Activated CD4-positive, alpha-beta memory T cell treated with anti-CD3 and anti-CD28 coated beads, Interleukin-2, amount 10 ng/mL, durations not matched to agents 7 days and 5 days (primary cell): Measurements from ENCODE around the gene FNDC3B. TPM values are rescaled to one million over a fixed set of nuclear protein-coding genes. Genes with fewer than 3 reads are reported as not detected.

Experiments used
- CTCF ChIA-PET: fragments of 350-600 bp; sonication (Branson Sonifier 250); formaldehyde crosslinking; loops from one replicate; lab custom pipeline; 2021; ENCODE audit warnings: antibody characterized with exemption, inconsistent platforms; lab: Charles Lee
- POLR2A ChIA-PET: fragments of 350-600 bp; sonication (Branson Sonifier 250); formaldehyde crosslinking; loops from one replicate; lab custom pipeline; 2021; ENCODE audit warnings: antibody characterized with exemption; lab: Charles Lee
- DNase-seq: peaks from one replicate; pipeline ENCODE4 v3.0.0-alpha.2; 2020
- H3K27ac Mint-ChIP-seq: one replicate; pipeline ENCODE4 v1.8.0; 2021; ENCODE audit warnings: mild to moderate bottlenecking, mixed read lengths
- H3K27me3 Mint-ChIP-seq: one replicate; pipeline ENCODE4 v1.8.0; 2021; ENCODE audit warnings: mixed read lengths
- H3K36me3 Mint-ChIP-seq: one replicate; pipeline ENCODE4 v1.8.0; 2021; ENCODE audit warnings: low read depth, mixed read lengths
- H3K4me1 Mint-ChIP-seq: one replicate; pipeline ENCODE4 v1.8.0; 2021; ENCODE audit warnings: mixed read lengths
- H3K4me3 Mint-ChIP-seq: one replicate; pipeline ENCODE4 v1.8.0; 2021; ENCODE audit warnings: mild to moderate bottlenecking, mixed read lengths
- H3K9me3 Mint-ChIP-seq: one replicate; pipeline ENCODE4 v1.8.0; 2021; ENCODE audit warnings: mixed read lengths
- total RNA-seq, 2 experiments: library from RNA; stranded (reverse); gene quantifications; one replicate each; pipeline ENCODE4 v1.2.3, GENCODE V29; 2021

The FNDC3B gene
- total RNA-seq, 2 experiments from 2014 or later, result 21.6 to 21.8 TPM

- no peaks in the 10 kb centered on the region for H3K9me3 Mint-ChIP-seq
- no peak overlapping the region for H3K4me3 Mint-ChIP-seq
- no peak overlapping the region for H3K27ac Mint-ChIP-seq
- ChIA-PET CTCF (no interaction called here), POLR2A (no interaction called here)
- no peaks in the 10 kb centered on the region for H3K4me1 Mint-ChIP-seq
- DNase-seq, result no peak
- H3K27me3 Mint-ChIP-seq, result no peaks in the 10 kb centered on the region
- peaks cover 23% of the 10 kb centered on the region for H3K36me3 Mint-ChIP-seq
Observed at GRCh38 chr3:172303181-172303580, 263.8 kb downstream of the FNDC3B start.

GRCh38 chr3:172303941-172304558 lies 264.7 kb downstream of the FNDC3B start:
- ChIA-PET CTCF (no interaction called here), POLR2A (no interaction called here)
- no peak overlapping the region for H3K27ac Mint-ChIP-seq
- H3K9me3 Mint-ChIP-seq, result no peaks in the 10 kb centered on the region
- H3K4me1 Mint-ChIP-seq, result no peaks in the 10 kb centered on the region
- DNase-seq, result no peak
- no peaks in the 10 kb centered on the region for H3K27me3 Mint-ChIP-seq
- peaks cover 25% of the 10 kb centered on the region for H3K36me3 Mint-ChIP-seq
- no peak overlapping the region for H3K4me3 Mint-ChIP-seq

- H3K9me3 Mint-ChIP-seq, result no peaks in the 10 kb centered on the region
- H3K27ac Mint-ChIP-seq, result no peak overlapping the region
- no peaks in the 10 kb centered on the region for H3K4me1 Mint-ChIP-seq
- no peak overlapping the region for H3K4me3 Mint-ChIP-seq
- DNase-seq, result no peak
- CTCF ChIA-PET, result no interaction called here
- H3K27me3 Mint-ChIP-seq, result no peaks in the 10 kb centered on the region
- peaks cover 22% of the 10 kb centered on the region for H3K36me3 Mint-ChIP-seq
- POLR2A ChIA-PET, result no interaction called here
Observed at GRCh38 chr3:172305552-172305951, 266.2 kb downstream of the FNDC3B start.

- no peak for DNase-seq
- no peaks in the 10 kb centered on the region for H3K27me3 Mint-ChIP-seq
- CTCF ChIA-PET, result no interaction called here
- no peaks in the 10 kb centered on the region for H3K4me1 Mint-ChIP-seq
- H3K27ac Mint-ChIP-seq, result no peak overlapping the region
- no peak overlapping the region for H3K4me3 Mint-ChIP-seq
- H3K36me3 Mint-ChIP-seq, result peaks cover 27% of the 10 kb centered on the region
- POLR2A ChIA-PET, result no interaction called here
- no peaks in the 10 kb centered on the region for H3K9me3 Mint-ChIP-seq
Observed at GRCh38 chr3:172305974-172306373, 266.6 kb downstream of the FNDC3B start.

- Mint-ChIP-seq H3K4me1 (no peaks in the 10 kb centered on the region), H3K27me3 (no peaks in the 10 kb centered on the region), H3K9me3 (no peaks in the 10 kb centered on the region), H3K27ac (no peak overlapping the region), H3K4me3 (no peak overlapping the region), H3K36me3 (peaks cover 34% of the 10 kb centered on the region)
- POLR2A ChIA-PET, result no interaction called here
- DNase-seq, result no peak
- CTCF ChIA-PET, result interaction anchor here (0.5 kb wide), 1 partner anchor 587 kb away, joined by 3 read pairs; no protein-coding TSS in a partner anchor
Observed at GRCh38 chr3:172307141-172307560, 267.8 kb downstream of the FNDC3B start.

GRCh38 chr3:172309059-172309458 lies 269.7 kb downstream of the FNDC3B start:
- CTCF ChIA-PET, result no interaction called here
- H3K27me3 Mint-ChIP-seq, result no peaks in the 10 kb centered on the region
- POLR2A ChIA-PET, result no interaction called here
- H3K27ac Mint-ChIP-seq, result no peak overlapping the region
- DNase-seq, result no peak
- no peak overlapping the region for H3K4me3 Mint-ChIP-seq
- H3K9me3 Mint-ChIP-seq, result no peaks in the 10 kb centered on the region
- peaks cover 31% of the 10 kb centered on the region for H3K36me3 Mint-ChIP-seq
- H3K4me1 Mint-ChIP-seq, result peaks cover 2% of the 10 kb centered on the region

GRCh38 chr3:172309741-172310427 lies 270.5 kb downstream of the FNDC3B start:
- H3K4me3 Mint-ChIP-seq, result no peak overlapping the region
- peaks cover 29% of the 10 kb centered on the region for H3K36me3 Mint-ChIP-seq
- no peaks in the 10 kb centered on the region for H3K27me3 Mint-ChIP-seq
- H3K9me3 Mint-ChIP-seq, result no peaks in the 10 kb centered on the region
- ChIA-PET CTCF (interaction anchor here (1.6 kb wide), 1 partner anchor 363 kb away, joined by 4 read pairs; no protein-coding TSS in a partner anchor), POLR2A (no interaction called here)
- DNase-seq, result no peak
- peaks cover 2% of the 10 kb centered on the region for H3K4me1 Mint-ChIP-seq
- no peak overlapping the region for H3K27ac Mint-ChIP-seq

- no peak for DNase-seq
- ChIA-PET CTCF (interaction anchor here (1.6 kb wide), 1 partner anchor 363 kb away, joined by 4 read pairs; no protein-coding TSS in a partner anchor), POLR2A (no interaction called here)
- Mint-ChIP-seq H3K4me3 (no peak overlapping the region), H3K27me3 (no peaks in the 10 kb centered on the region), H3K36me3 (peaks cover 29% of the 10 kb centered on the region), H3K4me1 (peaks cover 2% of the 10 kb centered on the region), H3K27ac (no peak overlapping the region), H3K9me3 (no peaks in the 10 kb centered on the region)
Observed at GRCh38 chr3:172310428-172310760, 271.0 kb downstream of the FNDC3B start.

- Mint-ChIP-seq H3K27ac (no peak overlapping the region), H3K36me3 (peaks cover 29% of the 10 kb centered on the region), H3K9me3 (no peaks in the 10 kb centered on the region), H3K27me3 (no peaks in the 10 kb centered on the region), H3K4me1 (peaks cover 2% of the 10 kb centered on the region), H3K4me3 (no peak overlapping the region)
- ChIA-PET CTCF (interaction anchor here (1.6 kb wide), 1 partner anchor 362 kb away, joined by 4 read pairs; no protein-coding TSS in a partner anchor), POLR2A (no interaction called here)
- no peak for DNase-seq
Observed at GRCh38 chr3:172311217-172311616, 271.8 kb downstream of the FNDC3B start.

GRCh38 chr3:172312001-172312400 lies 272.6 kb downstream of the FNDC3B start:
- POLR2A ChIA-PET, result no interaction called here
- CTCF ChIA-PET, result no interaction called here
- DNase-seq, result no peak
- no peak overlapping the region for H3K27ac Mint-ChIP-seq
- no peaks in the 10 kb centered on the region for H3K27me3 Mint-ChIP-seq
- peaks cover 29% of the 10 kb centered on the region for H3K36me3 Mint-ChIP-seq
- H3K4me3 Mint-ChIP-seq, result no peak overlapping the region
- H3K4me1 Mint-ChIP-seq, result peaks cover 2% of the 10 kb centered on the region
- H3K9me3 Mint-ChIP-seq, result no peaks in the 10 kb centered on the region

- CTCF ChIA-PET, result interaction anchor here (1.1 kb wide), 1 partner anchor 20 kb away, joined by 4 read pairs; no protein-coding TSS in a partner anchor
- no peak overlapping the region for H3K4me3 Mint-ChIP-seq
- no peaks in the 10 kb centered on the region for H3K9me3 Mint-ChIP-seq
- POLR2A ChIA-PET, result no interaction called here
- no peaks in the 10 kb centered on the region for H3K27me3 Mint-ChIP-seq
- peaks cover 23% of the 10 kb centered on the region for H3K36me3 Mint-ChIP-seq
- DNase-seq, result no peak
- no peak overlapping the region for H3K27ac Mint-ChIP-seq
- H3K4me1 Mint-ChIP-seq, result peaks cover 3% of the 10 kb centered on the region
Observed at GRCh38 chr3:172312711-172313110, 273.3 kb downstream of the FNDC3B start.

- H3K9me3 Mint-ChIP-seq, result no peaks in the 10 kb centered on the region
- no peak overlapping the region for H3K4me3 Mint-ChIP-seq
- H3K27me3 Mint-ChIP-seq, result no peaks in the 10 kb centered on the region
- H3K36me3 Mint-ChIP-seq, result peaks cover 21% of the 10 kb centered on the region
- CTCF ChIA-PET, result interaction anchor here (1.1 kb wide), 1 partner anchor 19 kb away, joined by 4 read pairs; no protein-coding TSS in a partner anchor
- H3K4me1 Mint-ChIP-seq, result peaks cover 11% of the 10 kb centered on the region
- no peak overlapping the region for H3K27ac Mint-ChIP-seq
- POLR2A ChIA-PET, result no interaction called here
- no peak for DNase-seq
Observed at GRCh38 chr3:172313671-172314070, 274.3 kb downstream of the FNDC3B start.

- Mint-ChIP-seq H3K4me3 (no peak overlapping the region), H3K9me3 (no peaks in the 10 kb centered on the region), H3K27me3 (no peaks in the 10 kb centered on the region), H3K36me3 (peaks cover 18% of the 10 kb centered on the region), H3K4me1 (peaks cover 15% of the 10 kb centered on the region), H3K27ac (no peak overlapping the region)
- ChIA-PET CTCF (interaction anchor here (1.6 to 3.2 kb wide), 2 partner anchors 18 to 27 kb away, joined by 4 to 16 read pairs; no protein-coding TSS in a partner anchor), POLR2A (no interaction called here)
- DNase-seq, result no peak
Observed at GRCh38 chr3:172314591-172315160, 275.3 kb downstream of the FNDC3B start.
